OCI-LY1 (cell line): ENCODE data around the gene IRS1.

Experiments
- H2AFZ ChIP-seq: fragments of 200-600 bp; sonication (generic), shearing (Covaris generic); 2 replicates; pipeline ENCODE4 v1.6.0; 2014; ENCODE audit warnings: antibody characterized with exemption, mild to moderate bottlenecking, low read length
- H3F3A ChIP-seq: fragments of 200-600 bp; sonication (generic), shearing (Covaris generic); 2 replicates; pipeline ENCODE4 v1.6.0; 2014; ENCODE audit warnings: mild to moderate bottlenecking, antibody characterized with exemption, low read length, moderate library complexity; ENCODE audit not compliant: insufficient read depth
- H3K27ac ChIP-seq: fragments of 200-600 bp; sonication (generic); 2 replicates; pipeline ENCODE4 v1.5.1; 2014; ENCODE audit warnings: low read length, mixed run types, mild to moderate bottlenecking, low read depth; ENCODE audit not compliant: poor library complexity, severe bottlenecking
- H3K27me3 ChIP-seq: fragments of 200-600 bp; sonication (generic); 2 replicates; pipeline ENCODE4 v1.6.0; 2014; ENCODE audit warnings: antibody characterized with exemption, mild to moderate bottlenecking, low read length, moderate library complexity; ENCODE audit not compliant: insufficient read depth
- H3K36me3 ChIP-seq: fragments of 200-600 bp; sonication (generic); 2 replicates; pipeline ENCODE4 v1.6.1; 2014; ENCODE audit warnings: mild to moderate bottlenecking, antibody characterized with exemption, low read length, moderate library complexity, mixed read lengths; ENCODE audit not compliant: insufficient read depth
- H3K4me1 ChIP-seq: fragments of 200-600 bp; sonication (generic); 2 replicates; pipeline ENCODE4 v1.5.1; 2014; ENCODE audit warnings: mild to moderate bottlenecking, low read length, moderate library complexity; ENCODE audit not compliant: insufficient read depth, severe bottlenecking
- H3K4me2 ChIP-seq: fragments of 200-600 bp; sonication (generic), shearing (Covaris generic); 2 replicates; pipeline ENCODE4 v1.6.1; 2014; ENCODE audit warnings: low read length
- H3K4me3 ChIP-seq: fragments of 200-600 bp; sonication (generic); 2 replicates; pipeline ENCODE4 v1.5.1; 2014; ENCODE audit warnings: low read length, low read depth, mild to moderate bottlenecking, mixed read lengths; ENCODE audit not compliant: poor library complexity, severe bottlenecking
- H3K79me2 ChIP-seq: fragments of 200-600 bp; shearing (Covaris generic); 2 replicates; pipeline ENCODE4 v1.6.1; 2016; ENCODE audit warnings: mixed run types, low read length, mixed read lengths; ENCODE audit not compliant: insufficient read depth
- H3K9ac ChIP-seq: fragments of 200-600 bp; sonication (generic), shearing (Covaris generic); 2 replicates; pipeline ENCODE4 v1.6.1; 2014; ENCODE audit warnings: mild to moderate bottlenecking, low read length, mixed read lengths
- H3K9me2 ChIP-seq: fragments of 200-600 bp; sonication (generic), shearing (Covaris generic); 2 replicates; pipeline ENCODE4 v1.6.1; 2014; ENCODE audit warnings: low read depth, mild to moderate bottlenecking, low read length, mixed read lengths
- H3K9me3 ChIP-seq: fragments of 200-600 bp; shearing (Covaris generic); 2 replicates; pipeline ENCODE4 v1.6.1; 2014; ENCODE audit warnings: low read length, mixed read lengths
- H4K20me1 ChIP-seq: fragments of 200-600 bp; sonication (generic), shearing (Covaris generic); 2 replicates; pipeline ENCODE4 v1.6.0; 2016; ENCODE audit warnings: mild to moderate bottlenecking, low read length; ENCODE audit not compliant: insufficient read depth
- CTCF ChIP-seq: fragments of 200-600 bp; sonication (generic), shearing (Covaris generic); IDR thresholded peaks from 2 replicates; pipeline ENCODE4 v1.5.1; 2017; ENCODE audit warnings: mild to moderate bottlenecking, antibody characterized with exemption, low read length, moderate library complexity, mixed read lengths
- EZH2 ChIP-seq: fragments of 200-600 bp; sonication (generic), shearing (Covaris generic); IDR thresholded peaks from 2 replicates; pipeline ENCODE4 v1.8.0; 2017; ENCODE audit warnings: borderline replicate concordance, mixed run types, mild to moderate bottlenecking, antibody characterized with exemption, low read length, moderate library complexity, mixed read lengths

IRS1 gene

GRCh38 chr2:226799211-226799975, at the start of gene IRS1:
IRS1 (minus strand) TSS chr2:226799820; CDS start chr2:226798738, 1,082 bp downstream.
- Histone ChIP-seq H3K9me3 (no peaks in the 10 kb centered on the region), H3K36me3 (no peaks in the 10 kb centered on the region), H3K27me3 (no peaks in the 10 kb centered on the region), H3K4me2 (peak within 1 kb of the TSS; percentile 88), H3K9me2 (no peaks in the 10 kb centered on the region), H3K4me1 (peaks cover 62% of the 10 kb centered on the region), H3K9ac (peak within 1 kb of the TSS; percentile 79), H3K4me3 (peak within 1 kb of the TSS; percentile 79), H4K20me1 (no peaks in the 10 kb centered on the region), H3F3A (no peaks in the 10 kb centered on the region), H2AFZ (no peak within 1 kb of the TSS), H3K79me2 (no peaks in the 10 kb centered on the region), H3K27ac (peak within 1 kb of the TSS; percentile 85)
- TF ChIP-seq CTCF (no peak), EZH2 (no peak)

- no peak overlapping the region for H3K9ac ChIP-seq
- no peaks in the 10 kb centered on the region for H4K20me1 ChIP-seq
- H3K4me3 ChIP-seq: no peak overlapping the region
These were observed 49.7 kb upstream of the IRS1 start for GRCh38 chr2:226849349-226849748.

GRCh38 chr2:226847511-226847910, 47.9 kb upstream of the IRS1 start:
- H3K4me1 ChIP-seq: peaks cover 41% of the 10 kb centered on the region
- H3K9ac ChIP-seq: no peak overlapping the region
- H3K4me2 ChIP-seq: no peak overlapping the region
- peak overlapping the region; percentile 38 for H3K27ac ChIP-seq
- TF ChIP-seq EZH2 (no peak), CTCF (no peak)
- no peaks in the 10 kb centered on the region for H3K9me3 ChIP-seq
- no peaks in the 10 kb centered on the region; the same call in 1 of the 2 replicates for H3K79me2 ChIP-seq
- no peaks in the 10 kb centered on the region for H4K20me1 ChIP-seq
- H3K4me3 ChIP-seq: no peak overlapping the region
- H3F3A ChIP-seq: no peaks in the 10 kb centered on the region
- H3K36me3 ChIP-seq: no peaks in the 10 kb centered on the region; the same call in 1 of the 2 replicates
- H2AFZ ChIP-seq: no peak overlapping the region
- H3K9me2 ChIP-seq: no peaks in the 10 kb centered on the region
- no peaks in the 10 kb centered on the region for H3K27me3 ChIP-seq

More at GRCh38 chr2:226849349-226849748, 49.7 kb upstream of the IRS1 start:
- no peak overlapping the region for H3K27ac ChIP-seq
- no peaks in the 10 kb centered on the region for H3K9me2 ChIP-seq
- H3K4me2 ChIP-seq: no peak overlapping the region
- H3K79me2 ChIP-seq: no peaks in the 10 kb centered on the region; the same call in 1 of the 2 replicates
- no peaks in the 10 kb centered on the region for H3F3A ChIP-seq
- peaks cover 34% of the 10 kb centered on the region for H3K4me1 ChIP-seq
- no peak overlapping the region for H2AFZ ChIP-seq
- H3K27me3 ChIP-seq: no peaks in the 10 kb centered on the region
- TF ChIP-seq CTCF (no peak), EZH2 (no peak)
- H3K9me3 ChIP-seq: no peaks in the 10 kb centered on the region
- H3K36me3 ChIP-seq: no peaks in the 10 kb centered on the region
